22Rv1 (cell line): ENCODE results near the gene RPUSD4.

ENCODE experiments used
- ZFX ChIP-seq: fragments of 450-650 bp; IDR thresholded peaks from 2 replicates; pipeline ENCODE4 v1.6.1; 2017; ENCODE audit warnings: antibody characterized with exemption, borderline replicate concordance
- TF ChIP-seq, protein P1 (sequence below): fragments of 450-650 bp; IDR thresholded peaks from 2 replicates; pipeline ENCODE4 v1.5.1; 2017; ENCODE audit warnings: mild to moderate bottlenecking

GRCh38 chr11:126153006-126153405 lies 58.4 kb downstream of the RPUSD4 start:
- TF ChIP-seq, protein P1, sequence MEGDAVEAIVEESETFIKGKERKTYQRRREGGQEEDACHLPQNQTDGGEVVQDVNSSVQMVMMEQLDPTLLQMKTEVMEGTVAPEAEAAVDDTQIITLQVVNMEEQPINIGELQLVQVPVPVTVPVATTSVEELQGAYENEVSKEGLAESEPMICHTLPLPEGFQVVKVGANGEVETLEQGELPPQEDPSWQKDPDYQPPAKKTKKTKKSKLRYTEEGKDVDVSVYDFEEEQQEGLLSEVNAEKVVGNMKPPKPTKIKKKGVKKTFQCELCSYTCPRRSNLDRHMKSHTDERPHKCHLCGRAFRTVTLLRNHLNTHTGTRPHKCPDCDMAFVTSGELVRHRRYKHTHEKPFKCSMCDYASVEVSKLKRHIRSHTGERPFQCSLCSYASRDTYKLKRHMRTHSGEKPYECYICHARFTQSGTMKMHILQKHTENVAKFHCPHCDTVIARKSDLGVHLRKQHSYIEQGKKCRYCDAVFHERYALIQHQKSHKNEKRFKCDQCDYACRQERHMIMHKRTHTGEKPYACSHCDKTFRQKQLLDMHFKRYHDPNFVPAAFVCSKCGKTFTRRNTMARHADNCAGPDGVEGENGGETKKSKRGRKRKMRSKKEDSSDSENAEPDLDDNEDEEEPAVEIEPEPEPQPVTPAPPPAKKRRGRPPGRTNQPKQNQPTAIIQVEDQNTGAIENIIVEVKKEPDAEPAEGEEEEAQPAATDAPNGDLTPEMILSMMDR: no peak
- TF ChIP-seq ZFX: no peak
